Measurements from ENCODE around the gene LAMA1.

LAMA1 gene

GRCh38 chr18:7072593-7072992, 45.0 kb downstream of the LAMA1 start:
- Histone ChIP-seq H3K27me3 (ENCODE audit: control insufficient read depth in 1 of 2, insufficient read depth in 1 of 2, low read length in 2 of 2) (peaks cover 0 to 6% of the 10 kb centered on the region in 2 experiments), H3K4me1 (ENCODE audit: control insufficient read depth, insufficient read depth, low read depth, low read length) (peaks cover 2% of the 10 kb centered on the region), H3K4ac (ENCODE audit: low read depth in 1 of 2, low read length in 2 of 2) (no peak overlapping the region), H3K18ac (ENCODE audit: low read depth in 1 of 2, low read length in 2 of 2) (no peak overlapping the region), H2BK120ac (ENCODE audit: low read depth, low read length) (no peak overlapping the region), H3K9me3 (ENCODE audit: control insufficient read depth, low read length) (no peaks in the 10 kb centered on the region), H2BK5ac (ENCODE audit: low read depth, low read length, poor library complexity, severe bottlenecking) (no peak overlapping the region), H2AFZ (ENCODE audit: low read depth, low read length) (no peak overlapping the region), H3K14ac (ENCODE audit: low read length in 2 of 2) (no peak overlapping the region), H3K79me1 (replicated peaks; ENCODE audit: low read length, poor library complexity, severe bottlenecking) (no peaks in the 10 kb centered on the region), H3K23ac (ENCODE audit: low read length in 2 of 2) (no peak overlapping the region), H4K91ac (ENCODE audit: low read length) (no peak overlapping the region), H2BK12ac (ENCODE audit: low read length in 2 of 2) (no peak overlapping the region), H3K36me3 (ENCODE audit: control insufficient read depth in 1 of 2, insufficient read depth in 2 of 2, low read depth in 1 of 2, low read length in 2 of 2) (peaks cover 0 to 4% of the 10 kb centered on the region in 2 experiments), H2AK5ac (ENCODE audit: low read length, severe bottlenecking) (no peak overlapping the region), H3K27ac (ENCODE audit: low read length, poor library complexity, severe bottlenecking) (no peak overlapping the region), H2BK15ac (ENCODE audit: low read depth, poor library complexity, severe bottlenecking) (no peak overlapping the region), H4K8ac (ENCODE audit: low read length) (no peak overlapping the region), H3K4me3 (ENCODE audit: insufficient read depth in 1 of 2, low read depth in 1 of 2, low read length in 2 of 2) (no peak overlapping the region), H3K4me2 (ENCODE audit: low read length, poor library complexity, severe bottlenecking) (no peak overlapping the region), H3K9ac (ENCODE audit: low read length) (no peak overlapping the region)
- WGBS: 84% methylated on average over 5 of the region's 8 CpGs
- no peak for DNase-seq

DNA sequence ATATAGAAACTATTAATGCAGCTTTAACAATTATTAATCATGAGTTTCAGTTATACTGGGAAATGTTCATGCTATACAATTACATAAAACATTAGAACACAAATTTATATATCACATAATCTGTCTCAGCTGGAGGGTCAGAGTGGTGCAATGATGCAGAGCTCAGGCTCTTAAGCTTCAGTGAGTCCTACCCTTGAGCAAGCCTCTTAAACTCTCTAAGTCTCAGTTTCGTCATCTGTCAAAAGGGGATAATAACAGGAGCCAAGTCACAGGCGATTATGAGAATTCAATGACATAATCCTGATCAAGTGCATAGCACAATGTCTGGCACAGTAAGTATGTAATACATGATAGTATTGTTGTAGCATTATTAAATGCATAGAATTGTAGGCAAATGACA, 46.0 kb downstream of the LAMA1 start:
- no peak overlapping the region for H2BK5ac ChIP-seq (ENCODE audit: low read depth, low read length, poor library complexity, severe bottlenecking)
- H3K9me3 ChIP-seq (ENCODE audit: control insufficient read depth, low read length): no peaks in the 10 kb centered on the region
- H3K9ac ChIP-seq (ENCODE audit: low read length): no peak overlapping the region
- no peak overlapping the region for H2BK15ac ChIP-seq (ENCODE audit: low read depth, poor library complexity, severe bottlenecking)
- H3K4me1 ChIP-seq (ENCODE audit: control insufficient read depth, insufficient read depth, low read depth, low read length): peaks cover 2% of the 10 kb centered on the region
- H3K27ac ChIP-seq (ENCODE audit: low read length, poor library complexity, severe bottlenecking): no peak overlapping the region
- WGBS: 85% methylated on average over 2 of the region's 2 CpGs
- no peak overlapping the region for H3K4me3 ChIP-seq (ENCODE audit: insufficient read depth in 1 of 2, low read depth in 1 of 2, low read length in 2 of 2)
- no peak overlapping the region for H2BK120ac ChIP-seq (ENCODE audit: low read depth, low read length)
- H2BK12ac ChIP-seq (ENCODE audit: low read length in 2 of 2): no peak overlapping the region
- no peak for DNase-seq
- no peak overlapping the region for H3K4ac ChIP-seq (ENCODE audit: low read depth in 1 of 2, low read length in 2 of 2)
- H3K14ac ChIP-seq (ENCODE audit: low read length in 2 of 2): no peak overlapping the region
- H3K36me3 ChIP-seq (ENCODE audit: control insufficient read depth in 1 of 2, insufficient read depth in 2 of 2, low read depth in 1 of 2, low read length in 2 of 2): peaks cover 0 to 4% of the 10 kb centered on the region in 2 experiments
- no peak overlapping the region for H4K8ac ChIP-seq (ENCODE audit: low read length)
- no peak overlapping the region for H2AK5ac ChIP-seq (ENCODE audit: low read length, severe bottlenecking)
- no peak overlapping the region for H3K18ac ChIP-seq (ENCODE audit: low read depth in 1 of 2, low read length in 2 of 2)
- H4K91ac ChIP-seq (ENCODE audit: low read length): no peak overlapping the region
- H3K79me1 ChIP-seq (replicated peaks; ENCODE audit: low read length, poor library complexity, severe bottlenecking): no peaks in the 10 kb centered on the region
- H3K27me3 ChIP-seq (ENCODE audit: control insufficient read depth in 1 of 2, insufficient read depth in 1 of 2, low read length in 2 of 2): peaks cover 0 to 6% of the 10 kb centered on the region in 2 experiments
- H2AFZ ChIP-seq (ENCODE audit: low read depth, low read length): no peak overlapping the region
- H3K23ac ChIP-seq (ENCODE audit: low read length in 2 of 2): no peak overlapping the region
- no peak overlapping the region for H3K4me2 ChIP-seq (ENCODE audit: low read length, poor library complexity, severe bottlenecking)

DNA sequence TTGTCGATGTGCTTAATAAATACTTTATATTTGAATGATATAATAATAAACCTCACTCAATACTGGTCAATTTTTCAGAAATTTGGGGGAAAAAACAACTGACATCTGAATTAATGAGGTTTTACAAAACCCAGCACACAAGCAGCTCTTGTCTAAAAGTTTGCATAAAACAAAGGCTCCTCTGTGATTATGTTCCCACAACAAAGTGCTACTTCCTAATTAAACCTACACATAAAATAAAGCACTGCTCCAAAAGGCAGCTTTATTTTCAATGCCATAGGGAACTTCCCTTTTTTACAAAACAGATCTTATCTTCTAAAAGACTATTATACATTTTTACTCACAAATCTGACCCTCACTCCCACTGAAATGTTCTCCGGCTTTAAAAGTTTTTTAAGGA, 47.1 kb downstream of the LAMA1 start:
- H4K8ac ChIP-seq (ENCODE audit: low read length): no peak overlapping the region
- no peak overlapping the region for H3K14ac ChIP-seq (ENCODE audit: low read length in 2 of 2)
- H2BK15ac ChIP-seq (ENCODE audit: low read depth, poor library complexity, severe bottlenecking): no peak overlapping the region
- H4K91ac ChIP-seq (ENCODE audit: low read length): no peak overlapping the region
- H3K79me1 ChIP-seq (replicated peaks; ENCODE audit: low read length, poor library complexity, severe bottlenecking): no peaks in the 10 kb centered on the region
- no peak overlapping the region for H3K9ac ChIP-seq (ENCODE audit: low read length)
- H2AFZ ChIP-seq (ENCODE audit: low read depth, low read length): no peak overlapping the region
- peaks cover 0 to 6% of the 10 kb centered on the region in 2 experiments for H3K27me3 ChIP-seq (ENCODE audit: control insufficient read depth in 1 of 2, insufficient read depth in 1 of 2, low read length in 2 of 2)
- no peak overlapping the region for H3K27ac ChIP-seq (ENCODE audit: low read length, poor library complexity, severe bottlenecking)
- no peak overlapping the region for H2BK120ac ChIP-seq (ENCODE audit: low read depth, low read length)
- H3K4me1 ChIP-seq (ENCODE audit: control insufficient read depth, insufficient read depth, low read depth, low read length): peaks cover 2% of the 10 kb centered on the region
- no peak overlapping the region for H2BK12ac ChIP-seq (ENCODE audit: low read length in 2 of 2)
- no peak overlapping the region for H3K23ac ChIP-seq (ENCODE audit: low read length in 2 of 2)
- no peak overlapping the region for H3K4ac ChIP-seq (ENCODE audit: low read depth in 1 of 2, low read length in 2 of 2)
- H3K9me3 ChIP-seq (ENCODE audit: control insufficient read depth, low read length): no peaks in the 10 kb centered on the region
- H3K4me3 ChIP-seq (ENCODE audit: insufficient read depth in 1 of 2, low read depth in 1 of 2, low read length in 2 of 2): no peak overlapping the region
- H2AK5ac ChIP-seq (ENCODE audit: low read length, severe bottlenecking): no peak overlapping the region
- H3K4me2 ChIP-seq (ENCODE audit: low read length, poor library complexity, severe bottlenecking): no peak overlapping the region
- H3K18ac ChIP-seq (ENCODE audit: low read depth in 1 of 2, low read length in 2 of 2): no peak overlapping the region
- no CpG with 5 or more reads among the region's 2 CpGs for WGBS
- DNase-seq: no peak
- H2BK5ac ChIP-seq (ENCODE audit: low read depth, low read length, poor library complexity, severe bottlenecking): no peak overlapping the region
- no peaks in the 10 kb centered on the region for H3K36me3 ChIP-seq (ENCODE audit: control insufficient read depth in 1 of 2, insufficient read depth in 2 of 2, low read depth in 1 of 2, low read length in 2 of 2)

GRCh38 chr18:7068871-7069590, 48.6 kb downstream of the LAMA1 start:
- no peak for DNase-seq
- Histone ChIP-seq H3K4ac (ENCODE audit: low read depth in 1 of 2, low read length in 2 of 2) (no peak overlapping the region), H3K79me1 (replicated peaks; ENCODE audit: low read length, poor library complexity, severe bottlenecking) (no peaks in the 10 kb centered on the region), H3K23ac (ENCODE audit: low read length in 2 of 2) (no peak overlapping the region), H3K4me2 (ENCODE audit: low read length, poor library complexity, severe bottlenecking) (no peak overlapping the region), H2BK120ac (ENCODE audit: low read depth, low read length) (no peak overlapping the region), H3K9me3 (ENCODE audit: control insufficient read depth, low read length) (no peaks in the 10 kb centered on the region), H3K18ac (ENCODE audit: low read depth in 1 of 2, low read length in 2 of 2) (no peak overlapping the region), H3K4me1 (ENCODE audit: control insufficient read depth, insufficient read depth, low read depth, low read length) (peaks cover 2% of the 10 kb centered on the region), H3K27ac (ENCODE audit: low read length, poor library complexity, severe bottlenecking) (no peak overlapping the region), H2BK5ac (ENCODE audit: low read depth, low read length, poor library complexity, severe bottlenecking) (no peak overlapping the region), H3K4me3 (ENCODE audit: insufficient read depth in 1 of 2, low read depth in 1 of 2, low read length in 2 of 2) (no peak overlapping the region), H4K91ac (ENCODE audit: low read length) (no peak overlapping the region), H3K36me3 (ENCODE audit: control insufficient read depth in 1 of 2, insufficient read depth in 2 of 2, low read depth in 1 of 2, low read length in 2 of 2) (no peaks in the 10 kb centered on the region), H2BK15ac (ENCODE audit: low read depth, poor library complexity, severe bottlenecking) (no peak overlapping the region), H4K8ac (ENCODE audit: low read length) (no peak overlapping the region), H2BK12ac (ENCODE audit: low read length in 2 of 2) (no peak overlapping the region), H3K14ac (ENCODE audit: low read length in 2 of 2) (no peak overlapping the region), H2AK5ac (ENCODE audit: low read length, severe bottlenecking) (no peak overlapping the region), H3K9ac (ENCODE audit: low read length) (no peak overlapping the region), H2AFZ (ENCODE audit: low read depth, low read length) (no peak overlapping the region), H3K27me3 (ENCODE audit: control insufficient read depth in 1 of 2, insufficient read depth in 1 of 2, low read length in 2 of 2) (peaks cover 0 to 6% of the 10 kb centered on the region in 2 experiments)
- WGBS: 84% methylated on average over 9 of the region's 9 CpGs

Data from mesenchymal stem cell (in vitro differentiated cells and primary cell).